Hepatocyte (in vitro differentiated cells): ENCODE data around the gene STMN1. TPM values are rescaled to one million over a fixed set of nuclear protein-coding genes. Genes with fewer than 3 reads are reported as not detected.
"Not testable (repeated sequence)": the region's sequence is repeated elsewhere in the genome, so short reads cannot be mapped to it uniquely, and the experiment has no call there.

ENCODE experiments used
- DNase-seq: peaks from one replicate; pipeline ENCODE4 v3.0.0-alpha.2; 2016; ENCODE audit warnings: low spot score
- H2AFZ ChIP-seq: fragments of 200-600 bp; sonication (generic); 2 replicates; pipeline ENCODE4 v1.6.0; 2016; ENCODE audit warnings: antibody characterized with exemption, mild to moderate bottlenecking
- H3K27ac ChIP-seq: fragments of 200-600 bp; sonication (generic); 2 replicates; pipeline ENCODE4 v1.5.1; 2016; ENCODE audit warnings: mild to moderate bottlenecking
- H3K27me3 ChIP-seq: fragments of 200-600 bp; sonication (generic); 2 replicates; pipeline ENCODE4 v1.6.1; 2016
- H3K36me3 ChIP-seq: fragments of 200-600 bp; sonication (generic); replicated peaks from 2 replicates; pipeline ENCODE4 v1.5.1; 2016; ENCODE audit warnings: low read depth; ENCODE audit not compliant: insufficient read depth
- H3K4me1 ChIP-seq: fragments of 200-600 bp; sonication (generic); 2 replicates; pipeline ENCODE4 v1.5.1; 2016; ENCODE audit warnings: mild to moderate bottlenecking, moderate library complexity; ENCODE audit not compliant: insufficient read depth
- H3K4me2 ChIP-seq: fragments of 200-600 bp; sonication (generic); 2 replicates; pipeline ENCODE4 v1.6.0; 2016
- H3K4me3 ChIP-seq: fragments of 200-600 bp; sonication (generic); 2 replicates; pipeline ENCODE4 v1.5.1; 2016; ENCODE audit warnings: mild to moderate bottlenecking
- H3K79me2 ChIP-seq: fragments of 200-600 bp; sonication (generic); 2 replicates; pipeline ENCODE4 v1.6.0; 2017; ENCODE audit warnings: mild to moderate bottlenecking
- H3K9me2 ChIP-seq: fragments of 200-600 bp; sonication (generic); replicated peaks from 2 replicates; pipeline ENCODE4 v1.6.0; 2017; ENCODE audit warnings: mild to moderate bottlenecking; ENCODE audit not compliant: insufficient read depth
- H3K9me3 ChIP-seq: fragments of 200-600 bp; sonication (generic); 2 replicates; pipeline ENCODE4 v1.5.1; 2016; ENCODE audit warnings: low read depth, mild to moderate bottlenecking
- H4K20me1 ChIP-seq: fragments of 200-600 bp; sonication (generic); 2 replicates; pipeline ENCODE4 v1.6.0; 2016; ENCODE audit warnings: mild to moderate bottlenecking; ENCODE audit not compliant: insufficient read depth, poor library complexity, severe bottlenecking
- EZH2 ChIP-seq: fragments of 200-600 bp; sonication (generic); IDR thresholded peaks from 2 replicates; pipeline ENCODE4 v1.6.1; 2016; ENCODE audit warnings: antibody characterized with exemption, mild to moderate bottlenecking, borderline replicate concordance
- EZH2phosphoT487 ChIP-seq: fragments of 200-600 bp; sonication (generic); IDR thresholded peaks from one replicate; pipeline ENCODE4 v1.6.1; 2018; ENCODE audit warnings: antibody characterized with exemption, mild to moderate bottlenecking, low read depth, moderate library complexity; ENCODE audit not compliant: unreplicated experiment, severe bottlenecking
- WGBS: methylation state at CpG from one replicate; pipeline ENCODE4 v1.1.6; 2016; ENCODE audit warnings: low lambda C conversion rate; ENCODE audit errors: missing lambda C conversion rate; 5-methylcytosine and 5-hydroxymethylcytosine counted together
- polyA plus RNA-seq: library from polyadenylated mRNA; unstranded; fragments of >200 nt; fragmentation: Nextera tagmentation; extraction: Ambion mirVana; gene quantifications from 2 replicates; pipeline ENCODE4 v1.2.1, GENCODE V29; 2016
- total RNA-seq: library from RNA; depleted of rRNA; stranded (reverse); fragments of >200 nt; gene quantifications from 2 replicates; pipeline ENCODE4 v1.2.3, GENCODE V29; 2014
- TF ChIP-seq, protein P1 (sequence below): fragments of 200-600 bp; sonication (generic); IDR thresholded peaks from 2 replicates; pipeline ENCODE4 v1.5.1; 2016; ENCODE audit warnings: antibody characterized with exemption, mild to moderate bottlenecking; ENCODE audit not compliant: poor library complexity

The STMN1 gene
- total and polyA plus RNA-seq, 2 experiments from 2014 or later: 104 to 338 TPM

DNA sequence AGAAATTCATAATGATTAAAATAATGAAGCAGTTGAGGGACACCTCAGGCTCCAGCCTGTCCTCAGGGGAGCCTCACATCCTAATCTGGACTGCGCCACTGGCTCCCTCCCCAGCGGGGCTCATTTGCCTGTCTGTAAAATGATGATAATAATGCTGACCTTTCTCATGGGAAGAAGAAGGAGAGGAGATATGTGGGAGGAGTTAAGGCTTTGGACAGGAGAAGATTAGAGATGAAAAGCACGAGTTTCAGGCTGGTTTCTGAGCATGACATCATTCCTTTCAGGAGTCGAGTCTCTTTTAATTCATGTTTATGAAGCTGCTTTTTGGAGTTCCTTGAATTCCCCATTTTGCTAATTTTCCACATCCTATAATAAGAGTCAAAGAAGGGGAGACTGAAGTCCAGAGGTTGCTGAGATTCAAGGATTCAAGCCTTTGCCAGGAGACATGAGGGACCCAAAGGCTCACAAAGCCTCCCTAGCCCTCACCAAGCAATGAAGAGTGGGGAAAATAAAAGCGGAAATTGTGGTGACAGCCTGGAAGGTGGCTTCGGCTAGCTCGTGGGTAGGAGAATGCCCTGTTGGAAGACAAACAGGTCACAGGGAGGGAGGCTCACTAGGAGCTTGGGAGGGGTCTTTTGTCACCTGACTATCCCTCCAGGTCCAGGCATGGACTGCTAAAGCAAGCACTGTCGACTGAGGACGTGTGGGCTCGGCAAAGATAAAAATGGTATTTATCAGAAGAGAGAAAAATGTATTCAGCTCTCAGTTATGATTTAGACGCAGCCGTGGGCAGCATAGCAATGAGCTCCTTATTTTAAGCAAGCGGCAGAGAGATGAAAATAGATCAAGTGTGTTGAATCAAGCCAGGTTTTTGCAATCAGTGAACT is 27.5 kb upstream of the STMN1 start:
- H3K27me3 ChIP-seq: no peaks in the 10 kb centered on the region
- no peaks in the 10 kb centered on the region for H3K9me3 ChIP-seq
- H3K36me3 ChIP-seq: no peaks in the 10 kb centered on the region
- no peaks in the 10 kb centered on the region for H3K79me2 ChIP-seq
- no peak for DNase-seq
- no peak overlapping the region for H3K27ac ChIP-seq
- WGBS: 68% methylated on average over 13 of the region's 13 CpGs
- no peak overlapping the region for H3K4me2 ChIP-seq
- no peak overlapping the region for H2AFZ ChIP-seq
- H3K9me2 ChIP-seq: no peaks in the 10 kb centered on the region
- TF ChIP-seq, protein P1, sequence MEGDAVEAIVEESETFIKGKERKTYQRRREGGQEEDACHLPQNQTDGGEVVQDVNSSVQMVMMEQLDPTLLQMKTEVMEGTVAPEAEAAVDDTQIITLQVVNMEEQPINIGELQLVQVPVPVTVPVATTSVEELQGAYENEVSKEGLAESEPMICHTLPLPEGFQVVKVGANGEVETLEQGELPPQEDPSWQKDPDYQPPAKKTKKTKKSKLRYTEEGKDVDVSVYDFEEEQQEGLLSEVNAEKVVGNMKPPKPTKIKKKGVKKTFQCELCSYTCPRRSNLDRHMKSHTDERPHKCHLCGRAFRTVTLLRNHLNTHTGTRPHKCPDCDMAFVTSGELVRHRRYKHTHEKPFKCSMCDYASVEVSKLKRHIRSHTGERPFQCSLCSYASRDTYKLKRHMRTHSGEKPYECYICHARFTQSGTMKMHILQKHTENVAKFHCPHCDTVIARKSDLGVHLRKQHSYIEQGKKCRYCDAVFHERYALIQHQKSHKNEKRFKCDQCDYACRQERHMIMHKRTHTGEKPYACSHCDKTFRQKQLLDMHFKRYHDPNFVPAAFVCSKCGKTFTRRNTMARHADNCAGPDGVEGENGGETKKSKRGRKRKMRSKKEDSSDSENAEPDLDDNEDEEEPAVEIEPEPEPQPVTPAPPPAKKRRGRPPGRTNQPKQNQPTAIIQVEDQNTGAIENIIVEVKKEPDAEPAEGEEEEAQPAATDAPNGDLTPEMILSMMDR: no peak
- no peak for TF ChIP-seq EZH2phosphoT487
- TF ChIP-seq EZH2: no peak
- no peaks in the 10 kb centered on the region for H4K20me1 ChIP-seq
- no peaks in the 10 kb centered on the region for H3K4me1 ChIP-seq
- H3K4me3 ChIP-seq: no peak overlapping the region

DNA sequence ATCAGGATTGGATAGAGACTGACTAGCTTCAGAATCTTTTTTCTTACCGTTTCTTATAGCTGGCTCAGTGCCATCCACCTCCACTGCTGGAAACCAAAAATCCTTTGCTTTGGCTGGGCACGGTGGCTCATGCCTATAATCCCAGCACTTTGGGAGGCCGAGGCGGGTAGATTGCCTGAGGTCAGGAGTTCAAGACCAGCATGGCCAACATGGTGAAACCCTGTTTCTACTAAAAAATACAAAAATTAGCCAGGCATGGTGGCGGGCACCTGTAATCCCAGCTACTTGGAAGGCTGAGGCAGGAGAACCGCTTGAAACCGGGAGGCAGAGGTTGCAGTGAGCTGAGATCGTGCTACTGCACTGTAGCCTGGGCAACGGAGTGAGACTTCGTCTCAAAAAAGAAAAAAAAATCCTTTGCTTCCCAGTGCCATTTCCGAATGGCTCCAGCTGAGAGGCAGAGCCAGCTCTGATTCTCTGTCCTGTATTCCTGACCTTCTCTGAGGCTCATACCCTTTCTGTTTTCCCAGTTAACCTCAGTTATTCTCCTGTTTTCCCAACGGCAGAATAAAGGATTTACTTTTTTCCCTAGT is 26.7 kb upstream of the STMN1 start:
- H3K27ac ChIP-seq, H3K9me3 ChIP-seq, H4K20me1 ChIP-seq, H3K4me2 ChIP-seq, DNase-seq, H3K4me1 ChIP-seq, H3K79me2 ChIP-seq, H3K9me2 ChIP-seq, H3K36me3 ChIP-seq, H3K4me3 ChIP-seq, H3K27me3 ChIP-seq, H2AFZ ChIP-seq: not testable (repeated sequence)
- WGBS: 86% methylated on average over 12 of the region's 12 CpGs

DNA sequence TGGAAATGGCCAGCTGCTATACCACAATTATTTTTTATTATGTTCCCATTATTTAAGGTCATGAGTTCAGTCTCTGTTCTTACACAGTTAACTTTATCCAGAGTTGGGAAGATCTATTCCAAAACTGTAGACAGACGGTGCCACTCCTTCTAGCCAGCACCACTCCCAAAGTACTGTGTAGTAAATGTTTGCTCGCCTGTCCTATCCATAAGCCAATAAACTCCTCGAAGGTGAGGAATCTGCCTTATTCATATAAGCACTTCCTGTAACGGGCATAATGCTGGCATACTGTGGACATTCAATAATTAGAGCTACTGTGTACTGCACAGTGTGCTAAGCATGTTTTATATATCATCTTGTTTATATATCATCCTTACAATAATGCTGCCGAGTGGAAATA is 26.1 kb upstream of the STMN1 start:
- H3K9me2 ChIP-seq: no peaks in the 10 kb centered on the region
- H3K79me2 ChIP-seq: no peaks in the 10 kb centered on the region
- no peaks in the 10 kb centered on the region for H3K4me1 ChIP-seq
- no peak overlapping the region for H3K4me2 ChIP-seq
- H3K36me3 ChIP-seq: no peaks in the 10 kb centered on the region
- DNase-seq: no peak
- no peak overlapping the region for H3K27ac ChIP-seq
- TF ChIP-seq EZH2phosphoT487 (no peak), EZH2 (no peak)
- TF ChIP-seq, protein P1: no peak
- H3K9me3 ChIP-seq: no peaks in the 10 kb centered on the region
- H4K20me1 ChIP-seq: no peaks in the 10 kb centered on the region
- H3K4me3 ChIP-seq: no peak overlapping the region
- H3K27me3 ChIP-seq: no peaks in the 10 kb centered on the region
- 71% methylated on average over 5 of the region's 5 CpGs for WGBS
- H2AFZ ChIP-seq: no peak overlapping the region

DNA sequence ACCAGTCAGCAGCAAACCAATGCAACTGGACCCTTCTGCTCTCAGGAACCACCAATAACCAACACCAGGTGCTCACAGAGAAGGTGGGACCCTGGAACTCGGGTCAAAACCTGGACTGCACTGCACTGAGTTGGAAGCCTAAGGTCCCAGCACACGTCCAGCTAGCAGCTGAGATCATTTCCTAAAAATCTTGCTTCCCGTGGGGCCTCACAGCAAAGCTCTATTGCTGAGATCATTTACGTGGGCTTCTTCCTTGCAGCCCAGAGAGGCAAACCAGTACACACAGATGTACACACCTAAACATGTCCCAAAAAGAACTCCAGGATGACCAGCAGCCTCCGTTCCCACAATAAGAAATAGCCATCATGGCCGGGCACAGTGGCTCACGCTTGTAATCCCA is 22.8 kb upstream of the STMN1 start:
- Histone ChIP-seq H3K9me3 (no peaks in the 10 kb centered on the region), H3K4me1 (no peaks in the 10 kb centered on the region), H3K79me2 (no peaks in the 10 kb centered on the region), H3K4me2 (no peak overlapping the region), H3K27ac (no peak overlapping the region), H2AFZ (no peak overlapping the region), H3K36me3 (no peaks in the 10 kb centered on the region), H3K9me2 (no peaks in the 10 kb centered on the region), H3K4me3 (no peak overlapping the region), H3K27me3 (peaks cover 4% of the 10 kb centered on the region), H4K20me1 (no peaks in the 10 kb centered on the region)
- DNase-seq: no peak
- TF ChIP-seq, protein P1: no peak
- TF ChIP-seq EZH2phosphoT487 (no peak), EZH2 (no peak)
- 90% methylated on average over 7 of the region's 7 CpGs for WGBS
